Measurements from ENCODE around the gene LBH.

Gene LBH

GRCh38 chr2:30235859-30236535 is 4.7 kb downstream of the LBH start:
- FAIRE-seq, result no peak

GRCh38 chr2:30236591-30237238 is 5.4 kb downstream of the LBH start:
- FAIRE-seq, result no peak

- FAIRE-seq, result no peak
These were observed 6.1 kb downstream of the LBH start for GRCh38 chr2:30237239-30237965.

DNA sequence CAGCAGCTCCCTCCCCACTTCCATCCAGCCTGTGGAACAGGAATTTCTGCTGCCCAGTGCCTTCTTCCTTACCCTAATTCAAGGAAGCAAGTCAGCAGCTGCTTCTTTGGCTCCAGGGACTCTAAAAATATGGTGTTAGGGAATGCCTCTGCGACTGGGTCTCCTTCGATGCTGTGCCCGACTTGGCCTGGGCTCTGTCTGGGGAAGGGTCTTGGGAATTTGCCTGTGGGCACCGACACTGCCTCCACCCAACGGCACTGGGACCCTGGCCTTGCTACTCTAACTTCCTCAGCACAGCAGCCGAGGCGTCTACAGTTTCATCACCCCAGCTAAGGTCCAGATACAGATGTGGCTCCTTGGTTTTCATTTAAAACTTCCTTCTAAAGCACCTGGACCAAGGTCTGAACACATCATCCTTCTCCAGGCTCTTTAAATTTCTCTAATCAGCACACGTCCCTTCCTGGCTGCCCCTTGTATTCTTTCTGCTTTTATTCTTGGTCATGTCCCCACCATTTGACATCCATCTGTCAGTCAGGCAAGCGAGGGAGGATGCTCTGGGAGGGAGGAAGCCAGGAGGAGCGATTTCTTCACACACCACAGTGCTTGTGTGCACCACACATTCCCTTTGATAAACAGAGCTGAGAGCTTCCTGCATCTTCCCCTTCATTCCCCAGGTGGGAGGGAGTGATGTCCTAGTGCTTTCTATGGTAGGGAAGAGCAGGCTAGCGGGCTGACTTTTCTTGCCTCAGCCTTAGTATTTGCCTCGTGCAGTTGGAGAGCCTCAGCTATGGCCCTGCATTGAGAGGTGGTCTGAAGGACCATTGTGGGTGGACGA is 6.8 kb downstream of the LBH start:
- FAIRE-seq, result no peak

DNA sequence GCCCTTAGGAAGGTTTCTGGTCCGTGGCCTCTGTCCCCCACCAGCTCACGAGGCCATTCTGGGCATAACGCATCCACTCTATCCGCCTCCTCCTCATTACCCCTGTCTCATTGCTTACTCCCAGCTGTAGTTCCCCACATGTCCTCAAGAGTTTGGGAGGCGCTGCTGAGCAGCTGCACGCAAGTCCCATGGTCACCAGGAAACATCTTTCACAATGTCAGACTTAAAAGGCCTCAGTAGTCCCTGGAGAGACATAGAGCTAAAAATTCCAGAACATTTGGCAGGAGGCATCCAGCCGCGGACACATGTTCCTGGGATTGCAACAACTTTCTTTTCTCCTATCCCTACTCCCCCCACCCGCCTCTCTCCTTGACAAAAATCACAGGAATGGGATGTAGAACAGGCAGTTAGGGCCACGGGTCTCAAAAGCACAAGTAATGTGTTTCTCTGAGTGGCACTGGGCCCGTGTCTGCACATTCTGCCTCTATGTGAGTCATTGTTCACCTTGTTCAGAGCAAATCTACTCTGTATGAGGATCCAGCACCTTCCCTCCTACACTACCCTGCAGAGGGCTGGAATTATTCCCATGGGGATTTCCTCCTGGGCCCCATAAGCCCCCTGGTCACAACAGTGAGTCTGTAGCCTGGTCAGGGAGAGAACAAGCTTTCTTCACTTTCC is 8.1 kb downstream of the LBH start:
- FAIRE-seq, result no peak

DNA sequence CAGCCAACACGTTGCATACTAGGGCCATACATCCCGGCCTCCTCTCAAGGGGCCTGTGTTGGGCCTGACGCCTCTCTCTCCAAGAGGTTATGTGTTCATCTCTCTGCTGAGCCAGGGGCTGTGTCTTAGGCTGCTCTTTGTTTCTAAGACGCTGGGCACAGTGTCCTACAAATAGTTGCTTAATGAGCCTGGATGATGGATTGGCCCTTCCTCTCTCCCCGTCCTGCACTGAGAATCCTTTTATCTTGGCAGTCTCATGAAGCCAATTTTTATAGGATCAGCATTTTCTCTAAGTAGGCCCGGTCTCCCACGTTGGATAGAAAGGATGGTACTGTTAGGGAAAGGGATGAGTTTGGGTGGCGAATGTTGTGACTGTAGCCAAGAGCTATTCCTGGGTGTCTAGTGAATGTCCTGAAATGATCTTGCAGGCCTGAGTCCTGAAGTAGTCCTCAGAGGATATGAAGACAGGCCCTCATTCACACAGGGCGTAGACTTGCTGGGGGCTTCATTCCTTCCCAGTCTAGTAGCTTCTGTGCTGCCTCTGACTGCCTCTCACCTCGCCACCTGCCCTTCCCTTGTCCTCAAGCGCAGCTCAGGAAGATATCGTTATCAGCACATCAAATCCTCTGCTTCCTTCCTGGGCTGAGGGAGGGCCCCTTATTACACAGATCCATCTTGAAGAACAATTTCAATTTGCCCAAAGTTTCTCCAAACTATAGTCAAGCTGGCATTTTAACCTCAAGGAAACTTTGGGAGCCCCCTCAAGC is 8.8 kb downstream of the LBH start:
- no peak for FAIRE-seq

DNA sequence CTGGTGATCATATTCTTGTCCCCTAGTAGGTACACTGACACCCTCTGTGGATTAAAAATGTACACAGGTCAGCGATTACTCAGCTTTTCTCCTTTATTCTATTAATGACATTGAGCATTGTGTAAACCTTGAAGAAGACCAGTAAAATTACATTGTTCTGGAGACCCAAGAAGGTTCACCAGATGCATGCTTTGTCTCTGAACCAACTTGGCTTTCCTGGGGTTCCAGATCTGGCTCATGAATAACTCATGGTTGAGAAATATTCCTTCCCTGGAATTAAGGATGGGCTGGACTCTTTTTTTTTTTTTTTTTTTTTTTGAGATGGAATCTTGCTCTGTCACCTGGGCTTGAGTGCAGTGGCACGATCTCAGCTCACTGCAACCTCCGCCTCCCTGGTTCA is 11.9 kb downstream of the LBH start:
- FAIRE-seq, result no peak

- no peak for FAIRE-seq
These were observed 14.0 kb downstream of the LBH start for GRCh38 chr2:30245364-30245763.

DNA sequence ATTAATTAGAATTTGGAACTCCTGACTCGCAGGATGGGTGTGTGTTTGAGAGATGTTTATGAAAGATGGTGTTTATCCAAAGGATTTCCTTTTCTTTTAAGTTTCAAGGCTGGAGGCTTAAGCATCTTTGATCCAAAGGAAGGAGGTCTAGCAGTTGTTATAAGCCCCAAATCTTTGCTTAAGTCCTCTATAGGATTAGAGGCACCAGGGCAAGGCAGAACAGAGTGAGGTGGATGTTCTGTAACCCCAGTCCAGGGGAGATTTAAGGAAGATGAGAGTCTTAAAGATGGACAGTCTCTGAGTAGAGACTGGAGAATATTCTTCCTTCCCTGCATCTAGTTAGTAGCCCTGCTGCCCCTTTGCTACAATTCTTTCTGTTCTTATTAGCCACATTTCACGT is 17.5 kb downstream of the LBH start:
- no peak for FAIRE-seq

DNA sequence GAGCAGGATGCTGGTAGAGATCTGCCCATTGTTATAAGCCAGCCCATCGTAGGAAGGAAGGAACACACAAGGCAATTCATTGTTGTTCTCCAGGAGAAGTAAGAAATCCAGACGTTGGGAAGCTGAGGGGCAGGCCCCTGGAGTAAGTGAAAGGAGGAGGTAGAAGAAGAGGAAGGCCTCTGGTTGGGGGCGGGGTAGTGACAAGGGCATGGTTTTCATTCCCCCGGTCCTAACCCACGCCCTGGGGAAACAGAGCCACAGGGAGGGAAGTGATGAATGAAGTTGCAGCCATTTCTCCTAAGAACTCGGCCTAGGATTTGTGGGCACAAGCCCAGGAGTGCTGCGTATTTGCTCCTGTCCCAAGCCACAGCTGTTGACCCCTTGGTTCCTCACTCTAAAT is 18.0 kb downstream of the LBH start:
- FAIRE-seq, result no peak

DNA sequence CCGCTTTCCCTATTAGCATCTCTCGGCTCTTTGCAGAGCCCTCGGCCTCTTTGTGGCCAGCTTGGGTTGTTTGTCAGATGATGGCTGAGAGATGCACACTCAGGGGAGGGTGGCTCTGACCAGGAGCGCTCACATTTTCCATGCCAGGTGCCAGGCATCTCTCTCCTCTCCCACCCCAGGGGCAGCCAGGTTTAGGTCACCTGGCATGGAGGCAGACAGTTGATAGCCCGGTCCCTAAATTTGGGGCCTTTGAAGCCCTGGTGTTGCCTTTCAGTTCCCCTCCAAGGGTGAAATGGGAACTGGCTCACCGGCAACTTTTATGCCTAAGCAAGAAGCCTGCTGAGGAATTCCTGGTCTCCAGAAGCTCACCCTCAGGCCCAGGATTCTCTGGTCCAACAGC is 19.1 kb downstream of the LBH start:
- no peak for FAIRE-seq

- FAIRE-seq, result no peak
These were observed 21.7 kb downstream of the LBH start for GRCh38 chr2:30252723-30253701.

GRCh38 chr2:30253873-30254684 is 22.7 kb downstream of the LBH start:
- no peak for FAIRE-seq

GRCh38 chr2:30254685-30255001 is 23.3 kb downstream of the LBH start:
- no peak for FAIRE-seq

- FAIRE-seq, result no peak
These were observed 23.7 kb downstream of the LBH start for GRCh38 chr2:30255026-30255425.

DNA sequence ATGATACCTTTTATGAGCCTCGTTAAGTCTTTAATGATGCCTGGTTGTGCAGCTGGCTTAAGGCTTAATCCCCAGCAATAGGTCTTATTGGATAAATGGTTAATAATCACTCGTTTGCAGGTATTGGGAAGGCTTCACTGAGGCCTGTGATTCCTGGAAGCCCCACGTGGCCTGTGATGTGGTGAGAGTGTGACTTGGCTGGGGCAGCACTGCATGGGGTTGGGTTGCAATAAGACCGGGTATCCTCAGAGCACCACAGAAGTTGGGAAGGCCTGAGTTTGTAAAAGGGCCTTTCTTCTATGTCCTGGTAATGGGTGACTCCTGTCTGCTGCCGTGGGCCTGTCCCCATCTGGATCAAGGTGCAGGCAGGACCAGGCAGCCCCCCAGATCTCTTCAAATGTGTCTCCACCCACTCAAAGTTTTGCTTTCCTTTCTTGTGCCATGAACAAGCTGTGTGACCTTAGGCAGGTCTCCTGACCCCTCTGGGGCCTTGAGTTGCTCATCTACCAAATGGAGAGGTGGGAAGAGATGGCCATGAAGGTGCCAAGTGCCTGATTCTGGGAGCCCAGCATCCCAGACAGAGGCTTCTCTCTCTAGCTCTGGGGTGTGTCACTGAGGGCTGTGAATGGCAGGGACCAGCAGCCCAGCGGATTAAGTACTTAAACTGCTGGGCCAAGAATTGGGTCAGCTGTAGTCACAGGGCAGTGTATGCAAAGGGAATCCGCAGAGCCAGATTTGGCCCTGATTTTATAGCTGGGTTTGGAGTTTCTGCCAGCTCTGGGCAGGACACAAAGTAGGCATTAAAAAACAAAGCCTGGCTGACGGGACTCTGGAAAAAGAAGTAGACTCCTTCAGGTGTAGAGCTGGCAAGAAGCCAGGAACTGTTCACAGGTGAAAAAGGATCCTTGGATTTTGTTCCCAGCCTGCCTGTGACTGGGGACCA is 24.4 kb downstream of the LBH start:
- FAIRE-seq, result no peak

DNA sequence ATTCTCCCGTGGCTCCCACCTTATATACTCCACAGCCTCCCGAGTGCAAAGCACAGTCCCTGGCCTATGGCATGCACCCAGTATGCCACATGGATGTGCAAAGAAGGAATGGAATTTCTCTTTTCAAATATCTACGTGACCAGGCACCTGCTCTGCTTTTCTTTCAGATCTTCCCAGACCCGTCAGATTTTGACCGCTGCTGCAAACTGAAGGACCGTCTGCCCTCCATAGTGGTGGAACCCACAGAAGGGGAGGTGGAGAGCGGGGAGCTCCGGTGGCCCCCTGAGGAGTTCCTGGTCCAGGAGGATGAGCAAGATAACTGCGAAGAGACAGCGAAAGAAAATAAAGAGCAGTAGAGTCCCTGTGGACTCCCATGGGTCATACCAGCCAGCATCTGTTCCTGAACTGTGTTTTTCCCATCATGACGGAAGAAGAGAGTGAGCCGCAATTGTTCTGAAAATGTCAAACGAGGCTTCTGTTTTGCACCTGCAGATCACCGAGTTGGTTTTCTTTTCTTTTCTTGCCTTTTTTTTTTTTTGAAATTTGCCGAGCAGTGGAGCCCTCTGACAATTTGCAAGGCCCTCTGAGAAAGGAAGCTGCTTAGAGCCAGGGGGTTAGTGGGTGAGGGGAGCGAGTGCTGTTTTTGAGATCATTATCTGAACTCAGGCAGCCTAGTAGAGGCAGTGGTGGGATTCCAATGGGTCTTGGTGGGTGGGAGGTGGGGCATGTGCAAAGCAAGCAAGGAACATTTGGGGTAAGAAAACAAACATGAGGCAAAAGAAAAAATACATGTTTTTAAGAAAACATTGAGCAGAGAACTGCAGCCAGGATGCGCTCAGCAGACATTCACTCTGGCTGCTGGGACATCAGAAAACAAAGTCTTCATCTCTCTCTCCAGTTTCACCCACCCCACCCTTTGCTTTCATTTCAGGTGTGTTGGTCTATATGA is 26.2 kb downstream of the LBH start:
- FAIRE-seq, result no peak

DNA sequence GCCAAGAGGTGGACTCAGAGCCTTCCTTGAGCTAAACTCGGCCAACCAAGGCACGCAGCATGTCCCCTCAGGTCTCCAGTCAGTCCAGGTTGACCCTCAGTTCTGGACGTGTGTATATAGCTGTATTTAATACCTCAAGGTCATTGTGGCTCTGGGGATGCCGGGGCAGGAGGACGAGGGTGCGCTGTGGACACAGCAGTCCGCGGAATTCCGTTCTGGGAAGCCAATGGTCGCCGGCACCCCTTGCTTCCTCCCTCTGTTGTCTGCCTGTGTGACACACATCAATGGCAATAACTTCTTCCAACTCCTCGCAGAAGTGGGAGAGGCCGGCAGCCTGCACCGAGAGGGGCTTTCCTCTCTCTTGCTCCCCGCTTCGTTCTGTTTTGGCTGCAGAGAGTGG is 27.7 kb downstream of the LBH start:
- FAIRE-seq, result no peak

All from islet of Langerhans (tissue), 1 donor.